ENCODE measurements around the gene TECPR2.

The TECPR2 gene

DNA sequence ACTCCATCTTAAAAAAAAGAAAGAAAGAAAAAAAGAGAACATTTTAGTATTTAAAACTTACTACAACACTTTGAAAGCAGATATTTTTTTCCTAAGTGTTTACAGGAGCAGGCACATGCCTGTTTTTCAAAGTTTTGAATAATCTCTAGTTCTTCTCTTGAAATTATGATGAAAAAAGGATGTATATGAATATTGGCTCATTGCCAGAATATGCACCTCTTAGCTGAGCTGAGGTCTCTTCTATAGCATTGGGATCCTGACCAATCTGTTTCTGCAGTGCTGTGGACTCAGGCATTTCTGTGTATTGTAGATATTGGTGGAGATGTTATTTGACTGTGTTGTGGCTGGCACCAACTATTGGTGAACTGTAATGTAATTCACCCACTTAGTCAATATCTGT is 15.0 kb downstream of the TECPR2 start:
- no peak overlapping the region for H3K27ac ChIP-seq (ENCODE audit: low read depth, low read length)
- H3K36me3 ChIP-seq (ENCODE audit: insufficient read depth, low read length): 0 out of 2 replicates have a peak, but pooled peaks cover 7% of the 10 kb centered on the region
- no peaks in the 10 kb centered on the region for H3K79me2 ChIP-seq (ENCODE audit: control insufficient read depth, insufficient read depth, low read length, unreplicated experiment)
- H3K4me3 ChIP-seq (ENCODE audit: low read depth, low read length): no peak overlapping the region
- no peaks in the 10 kb centered on the region for H3K4me1 ChIP-seq (ENCODE audit: control insufficient read depth, insufficient read depth, low read length, unreplicated experiment)
- H3K27me3 ChIP-seq (ENCODE audit: insufficient read depth, low read length): no peaks in the 10 kb centered on the region
- H2AFZ ChIP-seq (ENCODE audit: low read length, unreplicated experiment): no peak overlapping the region

DNA sequence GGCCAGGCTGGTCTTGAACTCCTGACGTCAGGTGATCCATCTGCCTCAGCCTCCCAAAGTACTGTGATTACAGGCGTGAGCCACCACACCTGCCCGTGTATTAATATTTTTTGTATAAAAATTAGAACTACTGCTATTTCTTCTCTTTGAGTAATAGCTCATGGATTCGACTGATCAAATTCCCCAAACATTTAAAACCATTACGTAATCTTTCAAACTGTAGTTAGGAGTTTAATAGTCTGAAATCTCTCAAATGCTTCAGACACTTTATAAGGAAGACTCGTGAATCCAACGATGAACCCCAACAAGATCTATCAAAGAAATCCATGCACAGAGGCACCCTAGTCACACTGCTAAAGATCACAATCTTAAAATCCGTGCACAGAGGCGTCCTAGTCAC is 16.1 kb downstream of the TECPR2 start:
- Histone ChIP-seq H3K27me3 (ENCODE audit: insufficient read depth, low read length) (no peaks in the 10 kb centered on the region), H2AFZ (ENCODE audit: low read length, unreplicated experiment) (no peak overlapping the region), H3K27ac (ENCODE audit: low read depth, low read length) (no peak overlapping the region), H3K4me1 (ENCODE audit: control insufficient read depth, insufficient read depth, low read length, unreplicated experiment) (no peaks in the 10 kb centered on the region), H3K79me2 (ENCODE audit: control insufficient read depth, insufficient read depth, low read length, unreplicated experiment) (no peaks in the 10 kb centered on the region), H3K4me3 (ENCODE audit: low read depth, low read length) (no peak overlapping the region), H3K36me3 (ENCODE audit: insufficient read depth, low read length) (0 out of 2 replicates have a peak, but pooled peaks cover 7% of the 10 kb centered on the region)

DNA sequence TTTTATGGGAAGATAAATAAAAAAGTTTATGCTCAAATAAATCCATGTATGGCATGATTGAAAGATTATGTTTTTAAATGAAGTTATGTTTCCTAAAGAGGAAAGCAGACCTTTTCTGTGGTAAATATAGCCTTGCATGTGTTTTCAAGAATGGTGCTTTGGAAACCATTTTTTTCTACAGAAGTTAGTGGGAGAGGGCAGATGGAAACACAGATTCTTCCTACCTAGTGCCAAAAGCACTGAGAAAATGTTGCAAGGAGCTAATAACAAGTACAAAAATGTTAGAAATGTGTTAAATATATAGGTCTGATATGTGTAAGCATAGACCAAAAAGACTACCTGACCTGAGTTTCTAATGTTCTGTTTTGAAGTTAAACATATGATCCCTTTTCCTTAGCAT is 24.3 kb downstream of the TECPR2 start:
- peaks cover 11% of the 10 kb centered on the region for H3K4me1 ChIP-seq (ENCODE audit: control insufficient read depth, insufficient read depth, low read length, unreplicated experiment)

DNA sequence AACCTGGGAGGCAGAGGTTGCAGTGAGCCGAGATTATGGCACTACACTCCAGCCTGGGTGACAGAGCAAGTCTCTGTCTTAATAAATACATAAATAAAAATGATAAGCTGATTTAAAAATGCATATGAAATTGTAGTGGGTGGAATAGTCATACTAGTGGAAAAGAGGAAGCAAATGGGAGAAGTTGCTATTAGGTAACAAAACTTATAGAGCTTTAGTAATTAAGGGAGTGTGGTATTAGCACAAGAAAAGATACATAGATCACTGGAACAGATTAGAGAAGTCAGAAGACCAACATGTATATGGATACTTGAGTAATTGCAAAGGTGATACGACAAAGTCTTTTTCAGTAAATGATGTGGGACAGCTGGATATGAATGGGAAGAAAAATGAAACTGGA is 26.5 kb downstream of the TECPR2 start:
- H3K27ac ChIP-seq (ENCODE audit: low read depth, low read length): no peak overlapping the region
- no peak overlapping the region for H2AFZ ChIP-seq (ENCODE audit: low read length, unreplicated experiment)
- H3K4me1 ChIP-seq (ENCODE audit: control insufficient read depth, insufficient read depth, low read length, unreplicated experiment): peaks cover 11% of the 10 kb centered on the region
- H3K79me2 ChIP-seq (ENCODE audit: control insufficient read depth, insufficient read depth, low read length, unreplicated experiment): no peaks in the 10 kb centered on the region
- H3K27me3 ChIP-seq (ENCODE audit: insufficient read depth, low read length): no peaks in the 10 kb centered on the region
- no peak overlapping the region for H3K4me3 ChIP-seq (ENCODE audit: low read depth, low read length)
- H3K36me3 ChIP-seq (ENCODE audit: insufficient read depth, low read length): peaks cover 10% of the 10 kb centered on the region; the same call in 1 of the 2 replicates

More for the DNA sequence above, 24.3 kb downstream of the TECPR2 start:
- peaks cover 10% of the 10 kb centered on the region; the same call in 1 of the 2 replicates for H3K36me3 ChIP-seq (ENCODE audit: insufficient read depth, low read length)
- H3K27ac ChIP-seq (ENCODE audit: low read depth, low read length): no peak overlapping the region
- H3K27me3 ChIP-seq (ENCODE audit: insufficient read depth, low read length): no peaks in the 10 kb centered on the region
- H3K4me3 ChIP-seq (ENCODE audit: low read depth, low read length): no peak overlapping the region
- no peaks in the 10 kb centered on the region for H3K79me2 ChIP-seq (ENCODE audit: control insufficient read depth, insufficient read depth, low read length, unreplicated experiment)
- H2AFZ ChIP-seq (ENCODE audit: low read length, unreplicated experiment): no peak overlapping the region

DNA sequence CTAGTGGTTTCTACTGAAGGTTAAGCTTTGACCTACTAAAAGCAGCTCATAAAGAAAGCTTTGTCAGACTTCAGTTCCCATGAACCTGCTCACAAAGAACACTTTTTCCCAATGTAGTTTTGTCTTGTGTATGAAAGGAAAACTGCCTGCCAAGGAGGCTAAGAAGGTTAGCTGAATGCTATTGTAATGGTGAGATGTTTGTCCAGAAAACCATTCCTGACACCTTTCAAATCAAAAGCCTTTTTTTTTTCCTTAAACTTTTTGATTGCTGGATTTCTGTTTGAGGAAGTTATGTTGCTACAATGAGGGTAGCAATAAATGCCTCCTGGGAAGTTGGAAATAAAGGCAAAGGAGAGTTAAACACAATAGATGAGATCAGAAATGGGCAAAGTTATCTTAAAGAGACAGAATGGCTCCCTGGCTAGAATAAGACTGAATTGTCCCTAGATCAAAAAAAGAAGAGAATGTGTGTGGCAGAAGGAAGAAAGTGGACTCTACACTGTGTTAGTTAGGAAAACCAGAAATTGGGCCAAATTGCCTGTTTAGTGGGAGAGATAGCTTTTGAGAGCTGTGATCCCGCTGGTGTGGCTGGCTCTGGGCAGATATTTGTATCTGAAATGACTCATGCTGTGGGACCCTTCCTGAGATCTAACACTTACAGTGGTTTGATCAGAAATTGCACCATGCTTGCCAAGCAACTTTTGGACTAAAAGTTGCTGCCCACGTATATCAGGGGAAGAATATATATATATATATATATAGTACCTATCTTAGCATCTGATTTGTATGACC is 27.5 kb downstream of the TECPR2 start:
- H3K79me2 ChIP-seq (ENCODE audit: control insufficient read depth, insufficient read depth, low read length, unreplicated experiment): no peaks in the 10 kb centered on the region
- peaks cover 10% of the 10 kb centered on the region; the same call in 1 of the 2 replicates for H3K36me3 ChIP-seq (ENCODE audit: insufficient read depth, low read length)
- H2AFZ ChIP-seq (ENCODE audit: low read length, unreplicated experiment): no peak overlapping the region
- H3K4me3 ChIP-seq (ENCODE audit: low read depth, low read length): no peak overlapping the region
- H3K4me1 ChIP-seq (ENCODE audit: control insufficient read depth, insufficient read depth, low read length, unreplicated experiment): peaks cover 11% of the 10 kb centered on the region
- no peaks in the 10 kb centered on the region for H3K27me3 ChIP-seq (ENCODE audit: insufficient read depth, low read length)
- H3K27ac ChIP-seq (ENCODE audit: low read depth, low read length): peak overlapping the region; percentile 43

DNA sequence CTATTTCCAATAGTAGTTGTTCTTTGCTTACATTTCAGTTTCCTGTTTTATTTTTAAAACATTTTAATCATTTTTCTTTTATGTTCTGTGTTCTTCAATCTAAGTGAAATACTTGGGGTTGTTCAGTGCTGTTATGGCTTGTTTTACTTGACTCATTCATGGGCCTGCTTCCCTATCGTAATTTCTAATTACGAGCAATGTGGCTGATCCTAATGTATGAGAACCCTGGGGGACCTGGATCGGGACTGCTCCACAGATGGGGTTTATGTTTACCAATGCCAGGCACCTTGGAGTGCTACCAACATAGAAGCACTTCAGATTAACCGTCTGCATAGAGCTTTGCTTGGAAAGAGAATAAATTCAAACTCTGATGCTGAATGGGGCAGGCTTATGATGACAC is 29.8 kb downstream of the TECPR2 start:
- Histone ChIP-seq H3K79me2 (ENCODE audit: control insufficient read depth, insufficient read depth, low read length, unreplicated experiment) (no peaks in the 10 kb centered on the region), H3K36me3 (ENCODE audit: insufficient read depth, low read length) (peaks cover 17% of the 10 kb centered on the region; the same call in 1 of the 2 replicates), H3K4me1 (ENCODE audit: control insufficient read depth, insufficient read depth, low read length, unreplicated experiment) (peaks cover 11% of the 10 kb centered on the region), H3K27ac (ENCODE audit: low read depth, low read length) (no peak overlapping the region), H3K27me3 (ENCODE audit: insufficient read depth, low read length) (no peaks in the 10 kb centered on the region), H3K4me3 (ENCODE audit: low read depth, low read length) (no peak overlapping the region), H2AFZ (ENCODE audit: low read length, unreplicated experiment) (no peak overlapping the region)

DNA sequence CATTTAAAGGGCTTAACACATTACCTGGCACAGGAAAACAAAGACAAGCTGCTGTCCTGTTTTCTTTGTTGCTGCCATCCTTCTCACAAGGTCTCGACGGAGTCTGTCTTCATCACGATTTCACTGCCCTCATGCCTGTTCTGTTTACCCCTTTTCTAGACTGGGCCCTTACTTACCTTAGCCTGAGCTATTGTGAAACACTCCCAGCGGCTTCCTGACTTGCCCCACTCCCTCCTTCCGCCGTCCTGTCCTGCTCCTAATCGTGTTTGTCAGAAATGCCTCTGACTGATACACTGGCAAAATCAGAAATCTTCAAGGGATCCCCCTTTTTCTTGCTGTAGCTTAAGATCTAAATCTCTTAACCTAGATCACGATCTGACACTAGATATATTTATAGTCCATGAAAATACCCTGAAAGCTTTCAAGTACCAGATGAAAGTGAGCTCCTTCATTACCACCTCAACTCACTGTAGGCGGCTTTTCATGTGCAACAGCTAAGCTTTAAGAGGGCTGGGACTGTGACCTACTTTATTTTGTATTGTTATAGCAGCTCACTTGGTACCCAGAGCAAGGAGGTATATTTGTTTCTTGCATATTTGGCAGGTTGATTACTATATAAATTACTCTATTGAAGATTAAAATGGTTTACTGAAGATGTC is 32.1 kb downstream of the TECPR2 start:
- Histone ChIP-seq H3K4me3 (ENCODE audit: low read depth, low read length) (no peak overlapping the region), H2AFZ (ENCODE audit: low read length, unreplicated experiment) (no peak overlapping the region)

DNA sequence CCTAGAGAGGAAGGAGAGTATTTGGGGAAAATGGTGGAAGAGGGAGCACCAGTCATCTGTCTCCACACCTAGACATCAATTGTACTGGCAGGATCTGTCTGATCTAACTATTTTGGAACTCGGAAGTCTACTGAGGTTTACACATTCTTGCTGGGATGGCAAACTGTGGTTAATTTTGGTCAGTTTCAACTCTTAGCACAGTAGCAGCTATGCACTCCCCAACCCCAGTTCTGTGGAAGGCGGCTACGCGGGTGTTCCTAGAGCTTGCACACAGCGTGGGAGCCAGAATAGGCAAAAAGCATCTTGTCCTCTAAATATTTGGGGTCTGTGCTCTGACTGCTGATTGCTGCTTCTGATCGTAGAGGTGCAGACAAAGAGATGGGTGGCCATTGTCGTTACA is 33.8 kb downstream of the TECPR2 start:
- H3K79me2 ChIP-seq (ENCODE audit: control insufficient read depth, insufficient read depth, low read length, unreplicated experiment): no peaks in the 10 kb centered on the region
- H3K4me1 ChIP-seq (ENCODE audit: control insufficient read depth, insufficient read depth, low read length, unreplicated experiment): no peaks in the 10 kb centered on the region
- H3K4me3 ChIP-seq (ENCODE audit: low read depth, low read length): no peak overlapping the region
- peaks cover 30% of the 10 kb centered on the region for H3K36me3 ChIP-seq (ENCODE audit: insufficient read depth, low read length)
- H2AFZ ChIP-seq (ENCODE audit: low read length, unreplicated experiment): no peak overlapping the region
- no peaks in the 10 kb centered on the region for H3K27me3 ChIP-seq (ENCODE audit: insufficient read depth, low read length)
- H3K27ac ChIP-seq (ENCODE audit: low read depth, low read length): no peak overlapping the region

More for the DNA sequence above, 32.1 kb downstream of the TECPR2 start:
- Histone ChIP-seq H3K4me1 (ENCODE audit: control insufficient read depth, insufficient read depth, low read length, unreplicated experiment) (peaks cover 7% of the 10 kb centered on the region), H3K79me2 (ENCODE audit: control insufficient read depth, insufficient read depth, low read length, unreplicated experiment) (no peaks in the 10 kb centered on the region), H3K36me3 (ENCODE audit: insufficient read depth, low read length) (peaks cover 22% of the 10 kb centered on the region), H3K27me3 (ENCODE audit: insufficient read depth, low read length) (no peaks in the 10 kb centered on the region), H3K27ac (ENCODE audit: low read depth, low read length) (no peak overlapping the region)

DNA sequence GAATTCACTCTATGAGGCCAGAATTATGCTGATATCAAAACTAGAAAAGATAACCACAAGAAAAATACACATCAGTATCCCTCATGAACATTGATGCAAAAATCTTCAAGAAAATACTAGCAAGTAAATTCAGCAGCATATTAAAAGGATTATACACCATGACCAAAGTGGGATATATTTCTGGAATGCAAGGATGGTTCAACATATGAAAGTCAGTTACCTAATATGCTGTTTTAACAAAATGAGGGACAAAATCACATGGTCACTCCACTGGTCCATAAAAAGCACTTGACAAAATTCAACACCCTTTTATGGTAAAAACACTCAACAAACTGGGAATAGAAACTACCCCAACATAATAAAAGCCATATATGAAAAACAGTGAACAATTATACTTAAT is 40.3 kb downstream of the TECPR2 start:
- no peaks in the 10 kb centered on the region for H3K4me1 ChIP-seq (ENCODE audit: control insufficient read depth, insufficient read depth, low read length, unreplicated experiment)
- no peaks in the 10 kb centered on the region for H3K27me3 ChIP-seq (ENCODE audit: insufficient read depth, low read length)

DNA sequence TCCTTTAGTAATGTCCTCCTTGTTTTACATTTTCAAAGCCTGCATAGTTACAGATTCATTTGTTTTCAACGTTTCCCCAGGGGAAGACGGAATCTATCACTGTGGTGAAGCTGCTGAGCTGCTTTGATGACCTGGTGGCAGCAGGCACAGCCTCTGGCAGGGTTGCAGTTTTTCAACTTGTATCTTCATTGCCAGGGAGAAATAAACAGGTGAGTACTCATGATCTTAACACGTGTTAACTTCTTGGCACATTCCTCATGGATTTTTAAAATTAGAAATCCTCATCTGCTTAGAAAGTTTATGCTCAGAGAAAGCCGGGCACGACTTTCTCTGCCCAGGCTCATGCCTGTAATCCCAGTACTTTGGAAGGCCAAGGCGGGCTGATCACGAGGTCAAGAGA is 44.5 kb downstream of the TECPR2 start:
- Histone ChIP-seq H3K79me2 (ENCODE audit: control insufficient read depth, insufficient read depth, low read length, unreplicated experiment) (no peaks in the 10 kb centered on the region), H3K4me1 (ENCODE audit: control insufficient read depth, insufficient read depth, low read length, unreplicated experiment) (no peaks in the 10 kb centered on the region), H3K4me3 (ENCODE audit: low read depth, low read length) (no peak overlapping the region), H2AFZ (ENCODE audit: low read length, unreplicated experiment) (no peak overlapping the region), H3K27me3 (ENCODE audit: insufficient read depth, low read length) (no peaks in the 10 kb centered on the region), H3K27ac (ENCODE audit: low read depth, low read length) (no peak overlapping the region), H3K36me3 (ENCODE audit: insufficient read depth, low read length) (peaks cover 19% of the 10 kb centered on the region)

More for the DNA sequence above, 40.3 kb downstream of the TECPR2 start:
- H2AFZ ChIP-seq (ENCODE audit: low read length, unreplicated experiment): no peak overlapping the region
- H3K4me3 ChIP-seq (ENCODE audit: low read depth, low read length): no peak overlapping the region
- no peak overlapping the region for H3K27ac ChIP-seq (ENCODE audit: low read depth, low read length)
- H3K79me2 ChIP-seq (ENCODE audit: control insufficient read depth, insufficient read depth, low read length, unreplicated experiment): no peaks in the 10 kb centered on the region
- peaks cover 36% of the 10 kb centered on the region for H3K36me3 ChIP-seq (ENCODE audit: insufficient read depth, low read length)

DNA sequence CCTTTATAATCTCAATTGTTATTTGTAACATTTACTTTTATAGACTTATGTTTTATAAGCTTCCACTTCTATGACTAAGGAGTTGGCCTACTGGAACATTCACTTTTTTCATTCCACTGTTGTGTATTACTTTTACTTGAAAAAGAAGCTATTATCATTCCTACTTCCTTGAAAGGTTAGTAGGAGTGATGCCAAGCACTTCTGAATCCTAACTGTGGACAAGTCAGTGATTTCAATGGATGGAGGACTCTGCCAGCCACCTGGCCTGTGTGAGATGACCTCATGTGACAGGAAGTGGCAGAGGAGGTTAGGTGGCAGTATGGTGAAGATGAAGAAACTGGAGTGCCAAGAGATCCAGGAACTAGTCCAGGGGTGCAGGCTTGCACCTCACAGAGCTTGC is 46.0 kb downstream of the TECPR2 start:
- no peak overlapping the region for H2AFZ ChIP-seq (ENCODE audit: low read length, unreplicated experiment)
- no peaks in the 10 kb centered on the region for H3K4me1 ChIP-seq (ENCODE audit: control insufficient read depth, insufficient read depth, low read length, unreplicated experiment)
- 0 out of 2 replicates have a peak, but pooled peaks cover 5% of the 10 kb centered on the region for H3K36me3 ChIP-seq (ENCODE audit: insufficient read depth, low read length)
- no peaks in the 10 kb centered on the region for H3K79me2 ChIP-seq (ENCODE audit: control insufficient read depth, insufficient read depth, low read length, unreplicated experiment)
- no peaks in the 10 kb centered on the region for H3K27me3 ChIP-seq (ENCODE audit: insufficient read depth, low read length)
- H3K27ac ChIP-seq (ENCODE audit: low read depth, low read length): no peak overlapping the region
- H3K4me3 ChIP-seq (ENCODE audit: low read depth, low read length): no peak overlapping the region
